ENCODE data around the gene ESRRB.

ESRRB gene

DNA sequence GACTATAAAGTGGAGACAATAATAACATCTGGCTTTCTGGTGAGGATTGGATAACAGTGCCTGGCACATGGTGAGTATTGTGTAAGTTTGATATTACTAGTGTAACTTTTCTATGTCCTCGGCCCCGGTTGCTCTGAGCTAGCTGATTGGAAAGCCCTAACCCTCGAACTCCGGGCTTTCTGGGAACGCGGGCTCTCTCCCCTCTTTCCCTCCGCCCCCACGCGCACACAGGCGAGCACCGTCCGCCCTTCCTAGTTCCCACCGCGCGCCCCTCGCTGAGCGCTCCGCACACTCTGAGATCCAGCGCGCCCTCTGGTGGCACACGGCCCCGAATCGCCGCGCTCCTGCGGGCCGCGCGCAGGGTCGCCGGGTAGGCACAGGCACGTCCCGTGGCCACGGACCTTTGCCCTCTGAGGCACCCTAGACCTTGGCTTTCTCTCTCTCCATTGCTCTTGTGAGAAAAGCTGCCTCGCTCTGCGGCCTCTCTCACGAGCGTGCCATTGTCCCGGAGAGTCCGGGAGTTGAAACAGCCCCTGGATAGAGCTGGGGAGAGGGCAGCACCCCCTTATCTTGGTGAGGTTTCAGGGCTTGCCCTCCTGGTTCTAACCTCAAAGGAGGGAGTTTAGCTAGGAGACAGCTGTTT, 23.2 kb upstream of the ESRRB start:
- Histone ChIP-seq H3K36me3 (ENCODE audit: control insufficient read depth in 2 of 2, insufficient read depth in 1 of 2, low read length in 2 of 2) (no peaks in the 10 kb centered on the region), H3K4me1 (ENCODE audit: control insufficient read depth, insufficient read depth, low read length) (no peaks in the 10 kb centered on the region), H3K27ac (ENCODE audit: extremely low read depth, low read depth, low read length) (no peak overlapping the region), H3K9me3 (ENCODE audit: control insufficient read depth, insufficient read depth, low read depth, low read length) (no peaks in the 10 kb centered on the region), H3K4me3 (ENCODE audit: low read depth, low read length) (no peak overlapping the region)
- POLR2A ChIA-PET: interaction anchor here (0.6 to 1.1 kb wide), 2 partner anchors 201 to 676 kb away, joined by 3 to 4 read pairs; partner anchors contain the start of gene GPATCH2L
- CTCF ChIA-PET: interaction anchor here (0.5 to 3.9 kb wide), 40 partner anchors 8 to 779 kb away, joined by 3 to 34 read pairs (median 4); partner anchors contain the start of gene GPATCH2L
- TF ChIP-seq ZNF341 (tag by site-specific recombination; IDR thresholded peaks at IDR 0.05; ENCODE audit: low read depth) (peak; percentile 84), BCL11A (tag by site-specific recombination; IDR thresholded peaks at IDR 0.05; ENCODE audit: low read depth) (peak; percentile 79), GFI1B (tag by site-specific recombination; IDR thresholded peaks at IDR 0.05) (no peak), ZNF416 (tag by site-specific recombination; IDR thresholded peaks at IDR 0.05) (no peak), ZNF654 (tag by site-specific recombination; IDR thresholded peaks at IDR 0.05; ENCODE audit: low read depth) (peak; percentile 43), ZNF223 (tag by site-specific recombination; IDR thresholded peaks at IDR 0.05) (0 out of 2 replicates have a peak, but pooled peaks have one; percentile 53), GLIS1 (tag by site-specific recombination; IDR thresholded peaks at IDR 0.05) (peak; percentile 48), ZNF335 (tag by site-specific recombination; conservative IDR thresholded peaks at IDR 0.05) (peak; percentile 57), HOXD13 (CRISPR knock-in tag; IDR thresholded peaks at IDR 0.05; ENCODE audit: borderline replicate concordance) (no peak), ZNF311 (tag by site-specific recombination; IDR thresholded peaks at IDR 0.05; ENCODE audit: borderline replicate concordance) (no peak), ZSCAN16 (tag by site-specific recombination; IDR thresholded peaks at IDR 0.05) (0 out of 2 replicates have a peak, but pooled peaks have one; percentile 41), ZNF10 (tag by site-specific recombination; IDR thresholded peaks at IDR 0.05) (no peak), ZSCAN30 (tag by site-specific recombination; IDR thresholded peaks at IDR 0.05) (peak; percentile 77; the same call in 1 of the 2 replicates), ZIC2 (tag by site-specific recombination; IDR thresholded peaks at IDR 0.05) (peak; percentile 75), ZNF791 (tag by site-specific recombination; IDR thresholded peaks at IDR 0.05) (no peak), ZNF2 (tag by site-specific recombination; IDR thresholded peaks at IDR 0.05) (peak; percentile 78), ZNF24 (tag by site-specific recombination; IDR thresholded peaks at IDR 0.05) (0 out of 2 replicates have a peak, but pooled peaks have one; percentile 22)
- TF ChIP-seq, protein P1, sequence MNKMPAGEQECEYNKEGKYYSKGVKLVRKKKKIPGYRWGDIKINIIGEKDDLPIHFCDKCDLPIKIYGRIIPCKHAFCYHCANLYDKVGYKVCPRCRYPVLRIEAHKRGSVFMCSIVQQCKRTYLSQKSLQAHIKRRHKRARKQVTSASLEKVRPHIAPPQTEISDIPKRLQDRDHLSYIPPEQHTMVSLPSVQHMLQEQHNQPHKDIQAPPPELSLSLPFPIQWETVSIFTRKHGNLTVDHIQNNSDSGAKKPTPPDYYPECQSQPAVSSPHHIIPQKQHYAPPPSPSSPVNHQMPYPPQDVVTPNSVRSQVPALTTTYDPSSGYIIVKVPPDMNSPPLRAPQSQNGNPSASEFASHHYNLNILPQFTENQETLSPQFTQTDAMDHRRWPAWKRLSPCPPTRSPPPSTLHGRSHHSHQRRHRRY (tag by site-specific recombination; IDR thresholded peaks at IDR 0.05): no peak
- TF ChIP-seq, protein P2, sequence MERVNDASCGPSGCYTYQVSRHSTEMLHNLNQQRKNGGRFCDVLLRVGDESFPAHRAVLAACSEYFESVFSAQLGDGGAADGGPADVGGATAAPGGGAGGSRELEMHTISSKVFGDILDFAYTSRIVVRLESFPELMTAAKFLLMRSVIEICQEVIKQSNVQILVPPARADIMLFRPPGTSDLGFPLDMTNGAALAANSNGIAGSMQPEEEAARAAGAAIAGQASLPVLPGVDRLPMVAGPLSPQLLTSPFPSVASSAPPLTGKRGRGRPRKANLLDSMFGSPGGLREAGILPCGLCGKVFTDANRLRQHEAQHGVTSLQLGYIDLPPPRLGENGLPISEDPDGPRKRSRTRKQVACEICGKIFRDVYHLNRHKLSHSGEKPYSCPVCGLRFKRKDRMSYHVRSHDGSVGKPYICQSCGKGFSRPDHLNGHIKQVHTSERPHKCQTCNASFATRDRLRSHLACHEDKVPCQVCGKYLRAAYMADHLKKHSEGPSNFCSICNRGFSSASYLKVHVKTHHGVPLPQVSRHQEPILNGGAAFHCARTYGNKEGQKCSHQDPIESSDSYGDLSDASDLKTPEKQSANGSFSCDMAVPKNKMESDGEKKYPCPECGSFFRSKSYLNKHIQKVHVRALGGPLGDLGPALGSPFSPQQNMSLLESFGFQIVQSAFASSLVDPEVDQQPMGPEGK (tag by site-specific recombination; IDR thresholded peaks at IDR 0.05): peak; percentile 49; the same call in 1 of the 2 replicates
- TF ChIP-seq, protein P3, sequence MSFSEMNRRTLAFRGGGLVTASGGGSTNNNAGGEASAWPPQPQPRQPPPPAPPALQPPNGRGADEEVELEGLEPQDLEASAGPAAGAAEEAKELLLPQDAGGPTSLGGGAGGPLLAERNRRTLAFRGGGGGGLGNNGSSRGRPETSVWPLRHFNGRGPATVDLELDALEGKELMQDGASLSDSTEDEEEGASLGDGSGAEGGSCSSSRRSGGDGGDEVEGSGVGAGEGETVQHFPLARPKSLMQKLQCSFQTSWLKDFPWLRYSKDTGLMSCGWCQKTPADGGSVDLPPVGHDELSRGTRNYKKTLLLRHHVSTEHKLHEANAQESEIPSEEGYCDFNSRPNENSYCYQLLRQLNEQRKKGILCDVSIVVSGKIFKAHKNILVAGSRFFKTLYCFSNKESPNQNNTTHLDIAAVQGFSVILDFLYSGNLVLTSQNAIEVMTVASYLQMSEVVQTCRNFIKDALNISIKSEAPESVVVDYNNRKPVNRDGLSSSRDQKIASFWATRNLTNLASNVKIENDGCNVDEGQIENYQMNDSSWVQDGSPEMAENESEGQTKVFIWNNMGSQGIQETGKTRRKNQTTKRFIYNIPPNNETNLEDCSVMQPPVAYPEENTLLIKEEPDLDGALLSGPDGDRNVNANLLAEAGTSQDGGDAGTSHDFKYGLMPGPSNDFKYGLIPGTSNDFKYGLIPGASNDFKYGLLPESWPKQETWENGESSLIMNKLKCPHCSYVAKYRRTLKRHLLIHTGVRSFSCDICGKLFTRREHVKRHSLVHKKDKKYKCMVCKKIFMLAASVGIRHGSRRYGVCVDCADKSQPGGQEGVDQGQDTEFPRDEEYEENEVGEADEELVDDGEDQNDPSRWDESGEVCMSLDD (tag by site-specific recombination; IDR thresholded peaks at IDR 0.05): 0 out of 2 replicates have a peak, but pooled peaks have one; percentile 14
- TF ChIP-seq, protein P4, sequence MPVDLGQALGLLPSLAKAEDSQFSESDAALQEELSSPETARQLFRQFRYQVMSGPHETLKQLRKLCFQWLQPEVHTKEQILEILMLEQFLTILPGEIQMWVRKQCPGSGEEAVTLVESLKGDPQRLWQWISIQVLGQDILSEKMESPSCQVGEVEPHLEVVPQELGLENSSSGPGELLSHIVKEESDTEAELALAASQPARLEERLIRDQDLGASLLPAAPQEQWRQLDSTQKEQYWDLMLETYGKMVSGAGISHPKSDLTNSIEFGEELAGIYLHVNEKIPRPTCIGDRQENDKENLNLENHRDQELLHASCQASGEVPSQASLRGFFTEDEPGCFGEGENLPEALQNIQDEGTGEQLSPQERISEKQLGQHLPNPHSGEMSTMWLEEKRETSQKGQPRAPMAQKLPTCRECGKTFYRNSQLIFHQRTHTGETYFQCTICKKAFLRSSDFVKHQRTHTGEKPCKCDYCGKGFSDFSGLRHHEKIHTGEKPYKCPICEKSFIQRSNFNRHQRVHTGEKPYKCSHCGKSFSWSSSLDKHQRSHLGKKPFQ (tag by site-specific recombination; IDR thresholded peaks at IDR 0.05): peak; percentile 88
- TF ChIP-seq, protein P5, sequence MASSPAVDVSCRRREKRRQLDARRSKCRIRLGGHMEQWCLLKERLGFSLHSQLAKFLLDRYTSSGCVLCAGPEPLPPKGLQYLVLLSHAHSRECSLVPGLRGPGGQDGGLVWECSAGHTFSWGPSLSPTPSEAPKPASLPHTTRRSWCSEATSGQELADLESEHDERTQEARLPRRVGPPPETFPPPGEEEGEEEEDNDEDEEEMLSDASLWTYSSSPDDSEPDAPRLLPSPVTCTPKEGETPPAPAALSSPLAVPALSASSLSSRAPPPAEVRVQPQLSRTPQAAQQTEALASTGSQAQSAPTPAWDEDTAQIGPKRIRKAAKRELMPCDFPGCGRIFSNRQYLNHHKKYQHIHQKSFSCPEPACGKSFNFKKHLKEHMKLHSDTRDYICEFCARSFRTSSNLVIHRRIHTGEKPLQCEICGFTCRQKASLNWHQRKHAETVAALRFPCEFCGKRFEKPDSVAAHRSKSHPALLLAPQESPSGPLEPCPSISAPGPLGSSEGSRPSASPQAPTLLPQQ (tag by site-specific recombination; IDR thresholded peaks at IDR 0.05): peak; percentile 27; the same call in 1 of the 2 replicates
- TF ChIP-seq, protein P6, sequence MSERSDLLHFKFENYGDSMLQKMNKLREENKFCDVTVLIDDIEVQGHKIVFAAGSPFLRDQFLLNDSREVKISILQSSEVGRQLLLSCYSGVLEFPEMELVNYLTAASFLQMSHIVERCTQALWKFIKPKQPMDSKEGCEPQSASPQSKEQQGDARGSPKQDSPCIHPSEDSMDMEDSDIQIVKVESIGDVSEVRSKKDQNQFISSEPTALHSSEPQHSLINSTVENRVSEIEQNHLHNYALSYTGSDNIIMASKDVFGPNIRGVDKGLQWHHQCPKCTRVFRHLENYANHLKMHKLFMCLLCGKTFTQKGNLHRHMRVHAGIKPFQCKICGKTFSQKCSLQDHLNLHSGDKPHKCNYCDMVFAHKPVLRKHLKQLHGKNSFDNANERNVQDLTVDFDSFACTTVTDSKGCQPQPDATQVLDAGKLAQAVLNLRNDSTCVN (tag by site-specific recombination; optimal IDR thresholded peaks at IDR 0.05): peak; percentile 92
- TF ChIP-seq, protein P7, sequence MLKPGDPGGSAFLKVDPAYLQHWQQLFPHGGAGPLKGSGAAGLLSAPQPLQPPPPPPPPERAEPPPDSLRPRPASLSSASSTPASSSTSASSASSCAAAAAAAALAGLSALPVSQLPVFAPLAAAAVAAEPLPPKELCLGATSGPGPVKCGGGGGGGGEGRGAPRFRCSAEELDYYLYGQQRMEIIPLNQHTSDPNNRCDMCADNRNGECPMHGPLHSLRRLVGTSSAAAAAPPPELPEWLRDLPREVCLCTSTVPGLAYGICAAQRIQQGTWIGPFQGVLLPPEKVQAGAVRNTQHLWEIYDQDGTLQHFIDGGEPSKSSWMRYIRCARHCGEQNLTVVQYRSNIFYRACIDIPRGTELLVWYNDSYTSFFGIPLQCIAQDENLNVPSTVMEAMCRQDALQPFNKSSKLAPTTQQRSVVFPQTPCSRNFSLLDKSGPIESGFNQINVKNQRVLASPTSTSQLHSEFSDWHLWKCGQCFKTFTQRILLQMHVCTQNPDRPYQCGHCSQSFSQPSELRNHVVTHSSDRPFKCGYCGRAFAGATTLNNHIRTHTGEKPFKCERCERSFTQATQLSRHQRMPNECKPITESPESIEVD (tag by site-specific recombination; IDR thresholded peaks at IDR 0.05): no peak
